Stimulated activated CD4-positive, alpha-beta T cell treated with anti-CD3 and anti-CD28 coated beads, Interleukin-1b, Interleukin-23, amount 100 ng/mL, for 24 hours (primary cell): Measurements from ENCODE around the gene CCDC126.
"Not testable (repeated sequence)": the region's sequence is repeated elsewhere in the genome, so short reads cannot be mapped to it uniquely, and the experiment has no call there.

Source experiments
- DNase-seq, 4 experiments: peaks; one replicate each; pipeline ENCODE4 v3.0.0-alpha.2; 2020; ENCODE audit warnings: low read depth in 4 of 4, low spot score in 1 of 4

CCDC126 gene, protein sequence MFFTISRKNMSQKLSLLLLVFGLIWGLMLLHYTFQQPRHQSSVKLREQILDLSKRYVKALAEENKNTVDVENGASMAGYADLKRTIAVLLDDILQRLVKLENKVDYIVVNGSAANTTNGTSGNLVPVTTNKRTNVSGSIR

DNA sequence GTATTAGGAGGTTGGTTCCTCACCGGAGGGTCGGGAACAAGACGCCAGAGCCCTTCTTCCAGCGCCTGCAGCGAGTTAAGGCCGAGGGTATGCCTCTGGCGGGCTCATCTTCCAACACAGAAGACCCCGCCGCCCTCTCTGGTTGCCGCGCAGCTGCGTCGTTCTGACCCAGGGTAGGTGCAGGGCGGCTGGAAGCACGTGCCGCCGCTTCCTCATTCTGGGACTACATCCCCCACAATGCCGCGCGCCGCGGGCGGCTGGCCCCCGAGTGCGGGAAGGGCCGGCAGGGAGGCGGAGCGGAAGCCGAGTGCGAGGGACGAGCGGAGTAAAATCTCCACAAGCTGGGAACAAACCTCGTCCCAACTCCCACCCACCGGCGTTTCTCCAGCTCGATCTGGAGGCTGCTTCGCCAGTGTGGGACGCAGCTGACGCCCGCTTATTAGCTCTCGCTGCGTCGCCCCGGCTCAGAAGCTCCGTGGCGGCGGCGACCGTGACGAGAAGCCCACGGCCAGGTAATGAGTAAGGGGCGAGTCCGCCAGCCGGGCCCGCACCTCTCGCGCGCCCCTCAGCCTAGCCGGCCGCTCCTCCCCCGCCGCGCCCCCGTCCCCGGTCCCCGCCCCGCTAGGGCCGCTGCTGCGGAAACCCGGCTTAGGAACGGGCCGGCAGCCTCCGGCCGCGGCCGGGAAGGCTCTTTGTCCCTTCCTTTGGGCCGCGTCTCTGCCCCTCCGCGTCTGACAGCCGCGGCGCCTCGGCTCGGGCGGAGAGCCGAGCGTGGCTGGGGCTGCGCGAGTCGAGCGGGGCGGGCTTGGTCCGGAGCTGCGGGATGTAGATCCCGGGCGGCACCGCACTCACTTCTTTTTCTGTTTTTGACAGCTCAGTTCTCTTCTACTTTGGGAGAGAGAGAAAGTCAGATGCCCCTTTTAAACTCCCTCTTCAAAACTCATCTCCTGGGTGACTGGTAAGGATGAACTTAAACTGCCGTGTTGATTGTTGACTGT is at the start of gene CCDC126:
CCDC126 (plus strand) TSS at position 289 of the 998 bp plus-strand sequence. CDS start 13,934 bp downstream, outside the sequence.
- DNase-seq = peak; percentile 64 to 78 (median 72)

DNA sequence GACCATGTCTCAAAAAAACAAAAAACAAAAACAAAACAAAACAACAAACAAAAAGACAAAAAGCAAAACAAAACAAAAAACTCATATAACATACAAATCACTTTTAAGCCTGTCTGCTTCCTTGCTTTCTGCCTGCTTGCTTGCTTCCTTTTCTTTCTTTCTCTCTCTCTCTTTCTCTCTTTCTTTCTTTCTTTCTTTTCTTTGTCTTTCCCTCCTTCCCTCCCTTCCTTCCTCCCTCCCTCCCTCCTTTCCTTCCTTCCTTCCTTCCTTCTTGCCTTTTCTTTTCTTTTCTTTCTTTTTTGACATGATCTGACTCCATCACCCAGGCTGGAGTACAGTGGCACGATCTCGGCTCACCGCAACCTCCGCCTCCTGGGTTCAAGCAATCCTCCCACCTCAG is 49.5 kb upstream of the CCDC126 start:
- DNase-seq = no peak

DNA sequence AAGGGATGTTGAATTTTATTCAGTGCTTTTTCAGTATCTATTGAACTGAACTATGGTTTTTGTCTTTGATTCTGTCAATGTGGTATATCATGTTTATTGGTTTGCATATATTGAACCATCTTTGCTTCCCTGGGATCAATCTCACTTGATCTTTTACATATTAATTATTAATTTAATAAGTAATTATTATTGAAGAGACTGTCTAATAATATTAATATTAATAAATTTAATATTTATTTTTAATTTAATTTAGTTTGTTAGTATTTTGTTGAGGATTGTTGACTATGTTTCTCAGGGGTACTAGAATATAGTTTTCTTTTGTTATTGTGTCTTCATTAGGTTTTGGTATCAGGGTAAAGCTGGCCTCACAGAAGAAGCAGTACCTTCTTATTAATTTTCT is 38.9 kb upstream of the CCDC126 start:
- no peak for DNase-seq

DNA sequence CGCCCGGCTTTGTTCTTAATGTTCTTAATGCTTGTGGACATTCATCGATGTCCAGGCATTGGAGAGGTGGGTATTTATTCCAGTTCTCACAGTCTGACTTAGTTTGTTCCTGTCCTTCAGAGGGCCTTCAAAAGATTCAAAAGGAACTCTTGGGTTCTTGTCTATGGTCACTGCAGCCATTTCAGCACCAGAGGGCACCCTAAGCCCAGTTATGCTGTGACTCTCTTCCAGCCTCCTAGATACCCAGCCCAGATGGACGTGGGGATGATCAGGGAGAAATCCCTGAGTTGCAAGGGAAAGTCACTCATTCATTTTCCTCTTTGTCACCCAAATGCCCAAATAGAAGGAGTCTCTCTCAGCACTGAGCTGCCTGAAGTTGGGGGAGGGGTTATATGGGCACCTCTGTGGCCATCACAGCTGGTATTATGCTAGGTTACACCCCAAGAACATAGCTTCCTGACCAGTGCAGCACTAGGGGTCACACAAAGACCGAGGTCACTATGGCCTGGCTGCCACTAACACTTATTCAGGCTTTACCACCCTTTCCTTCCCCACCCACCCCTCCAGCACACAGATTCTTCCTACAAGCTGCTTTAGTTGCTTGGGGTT is 26.5 kb upstream of the CCDC126 start:
- DNase-seq = peak; percentile 36 to 55 (median 50)

DNA sequence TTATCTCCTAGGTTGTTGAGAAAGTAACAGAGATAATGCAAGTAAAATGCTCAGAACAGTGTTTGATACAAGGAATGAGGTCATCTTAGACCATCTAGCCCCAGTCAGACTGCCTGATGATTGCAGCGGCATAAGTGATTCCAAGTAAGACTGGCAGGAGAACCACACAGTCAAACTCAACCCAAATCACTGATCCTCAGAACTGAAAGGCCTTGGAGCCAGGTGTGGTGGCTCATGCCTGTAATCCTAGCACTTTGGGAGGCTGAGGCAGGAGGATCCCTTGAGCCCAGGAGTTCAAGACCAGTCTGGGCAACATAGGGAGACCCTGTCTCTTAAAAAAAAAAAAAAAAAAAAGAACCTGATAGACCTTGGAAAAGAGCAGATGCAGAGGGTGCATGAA is 15.2 kb upstream of the CCDC126 start:
- not testable (repeated sequence) for DNase-seq

DNA sequence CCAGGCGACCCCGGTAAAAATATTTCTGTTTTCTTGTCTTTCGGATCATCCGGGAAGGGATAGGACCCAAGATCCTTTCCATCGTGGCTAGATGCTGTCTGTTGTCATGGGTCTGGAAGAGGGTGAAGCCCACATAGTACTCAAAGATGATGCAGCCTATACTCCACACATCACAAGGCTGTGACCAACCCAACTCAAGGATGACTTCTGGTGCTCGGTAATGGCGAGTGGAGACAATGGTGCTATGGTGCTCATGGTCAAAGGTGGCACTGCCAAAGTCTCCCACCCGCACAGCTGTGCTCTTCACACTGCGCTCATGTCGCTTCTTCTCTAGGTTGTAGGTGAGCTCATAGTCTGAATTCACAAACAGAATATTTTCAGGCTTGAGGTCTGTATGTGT is 11.9 kb upstream of the CCDC126 start:
- not testable (repeated sequence) for DNase-seq

DNA sequence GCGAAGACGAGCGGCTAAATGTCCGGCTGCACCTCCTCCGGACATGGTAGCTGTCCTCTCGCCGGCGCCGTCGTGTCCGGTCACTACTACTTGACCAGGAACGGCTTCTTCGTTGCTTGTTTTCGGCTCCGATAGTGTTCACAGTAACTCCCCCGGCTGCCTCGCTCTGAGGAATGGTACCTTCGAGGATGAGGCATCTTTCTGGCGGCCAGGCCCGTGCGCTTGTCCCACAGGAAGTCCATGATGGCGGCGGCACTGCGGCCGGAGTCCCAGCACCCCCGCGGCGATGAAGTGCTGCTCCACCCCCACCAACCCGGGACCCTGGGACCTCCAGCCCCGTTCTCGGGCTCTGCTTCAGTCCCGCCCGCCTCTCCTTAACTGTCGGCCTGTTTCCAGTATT is 11.0 kb upstream of the CCDC126 start:
- DNase-seq = no peak

DNA sequence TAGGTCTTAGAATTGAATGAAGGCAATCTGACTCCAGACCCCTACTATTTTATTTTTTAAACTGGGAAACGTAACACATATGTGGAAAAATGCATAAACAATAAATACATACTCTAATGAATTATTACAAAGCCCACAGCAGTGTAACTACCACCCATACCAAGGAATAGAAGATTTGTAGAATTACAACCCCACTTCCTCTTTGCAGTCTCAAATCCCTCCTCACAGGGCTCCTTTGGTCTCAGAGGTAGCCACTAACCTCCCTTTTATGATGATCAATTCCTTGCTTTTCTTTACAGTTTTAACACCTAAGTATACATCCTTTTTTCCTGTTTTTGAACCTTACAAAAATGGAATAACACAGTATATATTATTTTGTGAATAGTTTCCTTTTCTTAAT is 6.7 kb upstream of the CCDC126 start:
- DNase-seq = no peak

DNA sequence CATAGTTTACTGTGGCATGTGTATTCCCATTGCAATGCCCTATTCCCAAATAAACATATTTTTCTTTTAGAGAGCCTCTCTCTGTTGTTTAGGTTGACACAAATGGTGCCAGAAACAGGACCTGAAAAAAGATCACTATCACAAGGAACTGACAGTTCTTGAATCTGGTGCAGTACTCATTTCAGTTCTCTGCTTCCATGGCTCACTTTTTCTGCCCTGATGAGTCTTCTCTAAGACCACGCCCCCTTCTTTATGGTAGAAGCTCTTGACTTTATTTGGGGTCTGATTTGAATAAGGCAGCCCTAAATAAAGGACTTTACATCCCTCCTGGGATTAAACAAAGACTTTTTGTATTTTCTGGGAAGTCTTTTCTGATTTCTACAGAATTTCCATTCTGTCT is 3.5 kb upstream of the CCDC126 start:
- no peak for DNase-seq

DNA sequence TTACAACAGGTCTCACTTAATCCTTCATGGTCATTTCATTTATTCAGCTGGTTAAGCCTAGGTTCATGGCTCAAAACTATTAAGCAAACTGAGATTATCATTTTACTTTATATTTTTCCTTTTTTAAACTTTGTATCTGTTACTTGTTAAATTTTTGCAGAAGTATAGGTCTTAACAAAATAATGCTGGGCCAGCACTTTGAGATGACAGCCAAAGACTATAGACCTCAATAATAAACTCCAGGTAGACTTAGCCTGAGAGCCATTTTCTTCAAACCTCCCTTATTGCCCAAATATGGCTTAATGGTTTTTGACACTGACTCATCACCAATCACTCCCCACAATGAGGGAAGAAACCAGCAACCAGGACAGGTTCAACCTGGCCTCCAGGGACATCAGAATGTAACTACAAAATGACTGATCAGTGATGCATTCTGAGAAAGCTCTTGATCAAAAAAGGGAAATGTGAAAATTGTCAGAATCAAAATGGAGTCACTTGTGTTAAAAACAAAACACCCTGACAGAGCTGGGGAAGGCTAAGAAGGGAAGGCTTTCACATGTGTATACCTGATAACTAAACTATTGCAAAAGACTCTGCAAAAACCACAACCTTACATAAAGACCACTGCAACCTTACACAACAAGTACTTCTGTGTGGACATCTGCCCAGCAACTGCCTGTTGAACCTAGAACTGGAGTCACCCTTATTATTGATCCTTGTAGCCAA is 2.1 kb upstream of the CCDC126 start:
- DNase-seq = peak in 2 of 4 experiments; percentile 15 to 36

DNA sequence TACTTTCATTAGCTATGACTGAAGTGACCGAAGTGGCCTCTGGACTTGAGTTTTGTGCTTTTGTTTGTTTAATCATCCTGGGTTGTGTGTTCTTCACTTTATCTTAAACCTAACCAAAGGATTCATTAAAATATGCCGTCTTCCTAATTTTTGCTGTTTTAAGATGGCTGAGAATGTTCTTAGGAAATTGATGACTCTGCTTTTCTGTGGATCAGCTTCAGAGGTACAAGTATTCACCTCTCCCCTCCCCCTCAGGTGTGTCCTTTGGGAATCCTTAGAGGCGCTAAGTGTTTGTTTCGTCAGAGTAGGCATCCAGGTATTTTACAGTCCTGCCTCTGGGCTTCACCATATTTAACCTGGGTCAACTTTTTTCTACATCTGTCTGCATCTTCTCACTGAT is 1.1 kb downstream of the CCDC126 start:
- no peak for DNase-seq

DNA sequence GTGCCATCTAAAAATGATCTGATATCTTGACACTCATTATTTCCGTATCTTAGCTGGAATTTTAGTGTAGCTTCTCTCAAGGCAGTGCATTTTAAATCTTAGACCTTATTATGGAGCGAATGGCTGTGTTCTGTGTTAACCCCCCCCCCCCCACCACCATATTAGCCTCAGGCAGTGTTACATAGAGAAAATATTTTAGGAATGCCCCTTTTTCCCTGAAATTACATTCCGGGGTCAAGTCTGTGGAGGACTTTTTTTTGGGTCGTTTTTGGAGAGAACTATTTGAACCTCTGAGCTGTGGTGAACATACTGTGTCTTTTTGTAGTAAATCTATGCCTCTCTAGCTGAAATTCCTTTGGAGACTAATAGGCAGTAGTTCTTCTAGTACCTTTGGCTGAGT is 3.1 kb downstream of the CCDC126 start:
- DNase-seq = no peak

DNA sequence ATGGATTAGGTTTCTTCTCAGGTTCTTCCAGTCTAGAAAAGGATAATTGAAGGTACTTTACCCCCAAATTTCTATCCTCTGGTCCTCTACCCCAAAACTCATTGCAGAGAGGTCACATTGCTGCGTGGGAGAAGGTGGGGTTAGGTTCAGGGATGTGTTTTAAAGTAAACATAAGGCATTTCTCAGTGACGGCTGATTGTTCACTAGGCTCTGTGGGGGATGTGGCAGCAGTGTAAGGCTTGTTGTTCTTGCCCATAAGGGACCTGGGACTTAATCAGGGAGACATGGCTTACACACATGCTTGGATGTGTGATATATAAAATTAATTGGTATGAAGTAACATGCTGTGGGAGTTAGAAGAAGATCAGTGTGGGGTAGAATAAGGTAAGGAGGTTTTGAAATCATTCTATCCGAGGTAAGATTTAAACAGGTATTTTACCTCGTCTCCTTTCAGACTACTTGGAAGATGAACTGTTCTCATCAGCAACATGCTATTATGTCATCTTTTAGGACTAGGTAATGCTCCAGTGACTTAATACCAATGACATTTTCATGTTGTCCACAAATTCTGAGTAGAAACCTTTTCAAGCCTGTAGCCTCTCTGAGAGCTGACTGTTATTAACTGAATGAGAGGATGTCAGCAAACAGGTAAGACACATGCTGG is 6.6 kb downstream of the CCDC126 start:
- no peak for DNase-seq

DNA sequence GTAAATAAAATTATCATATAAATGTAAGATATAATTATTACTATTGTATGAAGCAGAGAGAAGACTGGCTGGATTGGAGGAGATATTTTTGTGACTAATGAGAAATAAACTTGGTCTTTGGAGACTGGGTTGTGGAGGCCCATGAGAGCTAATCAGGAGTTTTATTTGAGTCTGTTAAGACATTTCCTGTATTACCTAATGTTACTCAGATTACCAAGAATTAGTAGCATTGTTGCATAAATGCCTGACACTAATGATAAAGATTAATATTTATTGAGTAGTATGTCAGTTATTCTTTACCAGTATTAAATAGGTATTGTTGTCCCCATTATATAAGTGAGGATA is 7.1 kb downstream of the CCDC126 start:
- no peak for DNase-seq

DNA sequence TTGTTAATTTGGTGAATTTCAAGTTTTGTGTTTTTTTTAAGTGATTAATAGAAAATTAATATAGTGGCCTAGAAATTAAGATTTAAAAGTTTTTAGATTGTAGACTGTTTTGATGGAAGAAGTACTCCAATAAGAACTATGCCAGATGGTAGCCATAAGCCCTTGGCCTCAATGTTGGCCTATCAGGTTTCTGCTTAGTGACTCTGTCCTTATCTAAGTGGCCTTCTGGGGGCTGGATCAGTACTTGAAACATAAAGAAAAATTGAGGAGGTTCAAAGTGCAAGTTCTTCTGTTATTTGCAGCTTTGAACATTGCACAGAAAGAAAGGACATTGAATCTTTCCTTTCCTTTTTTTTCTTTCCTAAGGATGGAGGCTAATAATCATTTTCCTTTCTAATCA is 9.9 kb downstream of the CCDC126 start:
- DNase-seq = no peak

DNA sequence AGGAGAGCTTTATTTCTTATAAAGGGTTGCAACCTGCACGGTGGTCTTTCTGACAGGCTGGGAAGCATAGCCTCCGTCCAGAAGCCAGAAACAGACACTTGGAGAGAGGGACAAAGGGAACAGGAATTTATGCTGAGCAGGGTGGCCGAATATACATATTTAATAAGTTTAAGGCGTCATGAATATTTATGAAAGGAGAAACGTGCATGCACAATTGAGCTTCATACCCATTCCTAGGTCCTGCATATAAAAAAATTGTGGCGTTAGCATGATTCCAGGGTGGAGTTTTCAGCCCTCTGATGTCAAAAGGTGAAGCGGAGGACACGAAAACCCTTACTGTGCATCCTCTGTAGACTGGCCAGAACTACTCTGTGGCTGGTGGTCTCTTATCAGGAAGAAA is 10.7 kb downstream of the CCDC126 start:
- no peak for DNase-seq

DNA sequence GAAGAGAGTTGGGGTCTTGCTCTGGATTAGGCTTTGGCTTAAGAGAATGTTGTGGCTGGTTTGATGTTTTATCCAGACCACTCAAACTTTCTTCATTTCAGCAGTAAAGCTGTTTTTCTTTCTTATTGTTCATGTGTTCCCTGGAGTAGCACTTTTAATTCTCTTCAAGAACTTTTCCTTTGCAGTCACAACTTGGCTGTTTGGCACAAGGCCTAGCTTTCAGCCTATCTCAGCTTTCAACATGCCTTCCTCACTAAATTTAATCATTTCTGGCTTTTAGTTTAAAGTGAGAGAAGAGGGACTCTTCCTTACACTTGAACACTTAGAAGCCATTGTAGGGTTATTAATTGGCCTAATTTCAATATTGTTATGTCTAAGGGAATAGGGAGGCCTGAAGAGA is 18.1 kb downstream of the CCDC126 start:
- no peak for DNase-seq

DNA sequence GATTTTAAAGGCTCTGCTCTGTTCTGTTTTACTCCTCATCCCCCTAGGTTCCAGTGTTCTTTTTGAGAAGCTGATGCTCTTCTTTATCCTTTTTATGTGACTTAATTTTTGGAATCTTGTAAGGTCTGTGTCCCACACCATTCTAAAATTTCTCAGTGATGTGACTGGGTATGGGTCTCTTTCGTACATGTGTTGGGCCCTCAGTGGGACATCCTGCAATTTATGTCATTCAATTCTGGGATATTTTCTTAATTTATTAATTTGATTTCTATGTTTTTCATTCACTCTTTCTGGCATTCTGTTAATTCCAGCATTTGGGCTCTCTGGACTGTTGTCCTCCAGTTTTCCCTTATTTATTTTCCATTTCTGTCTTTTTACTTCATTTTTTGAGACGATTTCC is 19.4 kb downstream of the CCDC126 start:
- no peak for DNase-seq

DNA sequence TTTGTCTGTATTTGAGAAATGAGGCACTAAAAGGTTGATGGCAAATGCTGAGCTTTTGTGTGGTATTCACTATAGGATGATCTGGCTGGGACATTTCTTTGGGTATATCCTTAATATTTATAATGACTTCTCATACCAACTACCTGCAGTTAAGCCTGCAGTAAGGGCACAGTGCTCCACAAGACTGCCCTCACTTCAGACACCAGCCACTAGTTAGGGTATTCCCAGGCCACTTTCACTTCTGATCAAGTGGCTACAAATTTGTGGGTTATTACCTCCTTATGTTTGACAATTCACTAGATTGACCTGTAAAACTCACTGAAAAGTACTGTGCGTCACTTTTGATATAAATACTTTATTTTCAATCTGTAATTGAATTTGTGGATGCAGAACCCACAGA is 20.3 kb downstream of the CCDC126 start:
- no peak for DNase-seq

DNA sequence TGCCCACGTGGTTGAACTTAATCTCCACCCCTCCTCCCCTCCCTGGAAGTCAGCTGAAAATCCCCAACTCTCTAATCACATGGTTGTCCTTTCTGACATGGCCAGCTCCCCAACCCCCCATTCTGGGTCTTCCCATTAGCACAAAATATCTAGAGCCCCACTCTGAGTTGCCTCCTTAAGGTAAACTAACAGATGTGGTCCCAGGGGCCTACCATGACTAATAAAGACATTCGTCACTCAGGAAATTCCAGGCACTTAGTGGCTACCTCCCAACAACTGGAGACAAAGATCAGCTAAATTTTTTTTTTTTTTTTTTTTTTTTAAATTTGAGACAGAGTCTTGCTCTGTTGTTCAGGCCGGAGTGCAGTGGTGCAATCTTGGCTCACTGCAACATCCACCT is 21.1 kb downstream of the CCDC126 start:
- DNase-seq = no peak

DNA sequence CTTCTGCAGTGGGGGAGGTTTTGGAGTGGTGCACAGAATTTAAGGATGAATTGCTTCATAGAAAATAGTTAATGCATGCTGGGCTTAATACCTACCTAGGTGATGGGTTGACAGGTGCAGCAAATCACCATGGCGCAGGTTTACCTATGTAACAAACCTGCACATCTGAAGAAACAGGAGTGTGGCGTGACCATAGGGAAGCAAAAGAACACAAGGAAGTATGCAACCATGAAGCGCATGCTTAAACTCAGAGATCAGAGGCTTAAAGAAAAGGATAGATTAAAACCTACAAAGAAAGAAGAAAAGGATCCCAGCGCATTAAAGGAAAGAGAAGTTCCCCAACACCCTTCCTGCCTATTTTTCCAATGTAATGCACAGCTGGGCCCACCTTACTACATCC is 22.0 kb downstream of the CCDC126 start:
- no peak for DNase-seq
